HG02623 (cell line): ENCODE data around the gene VWC2L.

ENCODE experiments used
- ATAC-seq: cut with Tn5 transposase; IDR thresholded peaks from one replicate; pipeline ENCODE4 v1.9.1; 2021; ENCODE audit warnings: moderate library complexity; ENCODE audit not compliant: unreplicated experiment

The VWC2L gene

DNA sequence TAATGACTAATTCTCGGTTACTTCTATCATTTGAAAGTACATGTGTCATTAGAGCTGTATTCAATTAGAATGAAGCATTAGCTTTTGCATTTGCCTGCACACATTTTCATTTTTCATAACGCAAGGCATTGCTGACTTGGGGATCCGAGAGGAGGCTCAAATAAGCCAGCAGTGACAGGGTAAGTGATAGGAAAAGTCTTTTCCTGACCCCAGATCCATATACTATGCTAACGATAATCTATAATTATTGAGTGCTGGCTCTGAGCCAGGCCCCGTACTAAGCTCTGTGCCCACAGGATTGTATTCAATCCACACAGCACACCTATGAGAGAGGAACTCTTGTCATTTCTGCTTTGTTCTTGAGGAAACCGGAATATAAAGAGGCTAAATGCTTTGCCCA, 168.2 kb downstream of the VWC2L start:
- no peak for ATAC-seq

DNA sequence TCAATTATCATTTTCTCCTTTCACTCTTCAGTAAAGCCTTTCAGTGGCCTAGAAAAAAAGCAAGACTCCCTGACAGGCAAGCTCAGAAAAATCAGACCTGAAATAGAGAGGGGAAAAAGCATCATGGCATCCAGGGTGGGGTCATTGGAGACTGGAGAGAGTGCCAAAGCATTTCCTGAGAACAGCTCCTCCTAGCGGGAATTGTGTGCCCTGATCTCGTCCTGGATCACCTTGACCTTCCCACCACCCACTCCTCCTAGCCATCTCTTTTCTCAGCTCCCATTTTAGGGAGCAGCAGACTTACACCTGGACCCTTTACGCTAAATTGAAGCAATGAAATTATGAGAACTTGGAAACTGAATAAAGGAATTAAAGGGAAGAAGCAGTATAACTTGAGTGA, 176.6 kb downstream of the VWC2L start:
- no peak for ATAC-seq

DNA sequence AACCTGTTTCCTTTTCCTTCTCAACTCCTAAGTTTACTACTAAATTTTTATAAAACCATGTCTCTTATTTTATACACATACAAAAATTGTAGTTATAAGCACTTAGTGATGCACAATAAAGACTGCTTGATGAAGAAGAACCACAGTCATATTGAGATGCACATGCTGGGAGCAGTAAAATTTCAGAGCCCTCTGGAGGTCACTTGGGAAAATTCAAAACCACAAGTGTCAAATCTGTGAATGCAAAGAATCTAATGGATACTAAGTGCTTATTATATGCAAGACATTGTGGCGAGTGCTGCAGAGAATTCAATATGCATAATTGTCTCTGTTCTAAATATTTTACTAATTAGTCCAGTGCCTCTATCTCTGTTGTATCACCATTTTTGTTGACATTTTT, 180.5 kb downstream of the VWC2L start:
- ATAC-seq, result no peak

DNA sequence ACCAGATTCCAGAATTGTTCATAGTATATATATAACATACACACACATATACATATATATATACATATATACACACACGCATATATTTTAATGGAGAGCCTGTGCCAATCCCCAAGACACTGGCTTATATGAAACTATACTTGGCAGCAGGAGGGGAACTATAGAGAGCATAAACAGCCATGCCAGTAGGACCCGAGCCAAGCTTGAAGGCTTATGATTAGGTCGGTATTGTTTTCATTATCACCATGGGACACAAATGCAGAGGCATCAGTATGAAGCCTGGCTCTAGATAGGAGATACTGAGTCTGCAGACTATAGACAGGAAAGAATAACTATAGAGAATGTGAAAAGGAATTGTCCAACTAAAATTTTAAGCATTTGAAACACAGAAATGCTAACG, 181.2 kb downstream of the VWC2L start:
- ATAC-seq, result no peak

DNA sequence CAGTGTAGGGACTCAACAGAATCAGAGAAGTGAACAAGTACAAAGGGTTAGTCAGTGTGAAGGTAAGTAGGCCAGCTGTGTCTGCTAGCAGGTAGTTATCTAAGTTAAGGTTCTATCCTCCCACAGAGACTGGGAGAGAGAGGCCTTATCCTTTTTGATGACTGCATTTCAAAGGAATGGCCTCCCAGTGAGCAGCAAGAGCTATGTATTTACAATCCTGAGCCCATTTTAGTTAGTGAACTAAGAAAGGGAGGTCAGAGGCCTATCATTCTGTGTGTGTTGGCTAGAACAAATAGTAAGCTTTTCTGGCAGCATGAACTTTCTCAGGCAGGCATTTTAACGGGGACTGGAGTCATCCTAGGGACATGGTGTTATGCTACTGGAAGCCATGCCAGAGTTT, 182.9 kb downstream of the VWC2L start:
- no peak for ATAC-seq

DNA sequence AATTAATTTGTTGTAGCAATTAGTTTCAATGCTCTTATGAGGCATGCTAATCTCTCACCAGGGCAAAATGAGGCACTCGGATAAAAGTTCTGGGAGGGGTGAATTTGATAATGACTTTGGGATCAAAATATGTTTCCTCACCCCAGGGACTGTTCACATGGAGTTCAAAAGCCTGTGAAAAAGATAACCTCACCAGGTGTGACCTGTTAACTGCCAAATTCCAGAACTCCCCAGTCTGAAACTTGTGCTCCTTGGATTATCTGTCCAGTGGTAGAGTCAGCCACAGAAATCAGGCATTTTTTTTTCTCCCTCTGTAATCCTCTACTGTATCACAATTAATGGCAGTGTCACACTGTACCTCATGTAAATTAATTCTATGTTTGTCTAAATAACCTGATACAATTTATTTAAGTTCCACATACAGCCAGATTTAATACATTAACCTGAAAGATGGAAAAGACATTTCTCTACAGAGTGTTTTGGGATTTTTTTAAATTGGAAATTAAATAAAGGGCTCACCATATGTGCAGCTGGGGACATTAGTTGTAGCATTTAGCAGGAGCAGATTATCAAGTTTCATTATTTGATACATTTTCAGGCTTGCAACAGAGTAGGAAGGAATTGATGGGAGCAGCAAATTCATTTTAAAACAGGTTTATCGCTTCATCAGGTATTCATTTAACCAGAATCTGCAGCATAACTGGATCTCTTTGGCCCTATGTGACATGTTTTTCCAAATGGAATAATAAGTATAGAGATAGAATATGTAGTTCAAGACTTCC, 191.2 kb downstream of the VWC2L start:
- no peak for ATAC-seq

DNA sequence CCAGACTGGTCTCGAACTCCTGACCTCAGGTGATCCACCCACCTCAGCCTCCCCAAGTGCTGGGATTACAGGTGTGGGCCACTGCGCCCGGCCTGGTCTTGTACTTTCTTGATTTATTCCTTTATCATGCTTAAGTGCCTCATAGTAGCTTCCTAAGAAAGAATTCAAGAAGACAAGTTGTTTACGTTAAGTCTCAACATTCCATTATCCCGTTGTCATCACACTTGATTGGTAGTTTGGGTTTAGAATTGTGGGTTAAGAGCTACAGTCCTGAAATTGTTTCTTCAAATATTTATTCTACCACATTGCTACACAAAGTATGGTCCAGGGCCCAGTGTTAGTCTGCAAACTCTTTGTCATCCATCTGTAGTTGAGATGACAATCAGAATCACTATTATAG, 194.0 kb downstream of the VWC2L start:
- ATAC-seq, result no peak

DNA sequence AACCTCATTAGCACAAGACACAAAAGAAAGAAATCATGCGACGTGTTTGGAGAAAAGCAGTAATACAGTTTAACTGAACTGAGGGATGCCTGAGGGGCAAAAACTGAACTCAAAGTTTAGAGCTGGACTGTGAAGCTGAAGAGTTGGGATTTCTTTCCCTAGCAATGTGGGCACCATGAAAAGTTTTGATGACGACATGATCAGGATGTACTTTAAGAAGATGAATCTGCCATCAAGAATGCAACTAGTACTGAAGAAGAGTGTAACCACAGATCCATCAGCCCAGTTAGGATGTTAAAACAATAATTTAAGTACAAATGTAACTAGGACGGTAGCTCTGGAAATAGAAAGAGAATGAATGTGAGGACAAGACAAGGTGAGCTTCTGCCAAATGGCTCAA, 196.2 kb downstream of the VWC2L start:
- ATAC-seq, result no peak

DNA sequence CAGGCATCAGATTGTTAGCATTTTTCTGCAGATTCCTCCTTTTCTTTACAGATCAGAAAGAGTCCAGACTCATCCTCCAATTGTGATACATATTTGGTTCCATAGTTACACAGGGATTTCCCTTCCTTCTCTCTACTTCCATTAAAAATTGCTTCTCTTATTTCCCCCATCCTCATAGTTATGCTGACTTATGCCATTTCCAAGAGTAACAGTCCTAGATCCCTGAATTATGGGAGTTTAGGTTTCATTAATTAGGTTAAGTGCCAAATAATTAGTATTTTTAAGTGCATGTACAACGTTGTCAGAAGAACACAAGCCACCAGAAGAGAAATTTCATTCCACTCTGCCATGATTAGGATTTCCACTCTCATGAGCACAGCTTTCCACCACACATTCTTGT, 200.2 kb downstream of the VWC2L start:
- ATAC-seq, result no peak

DNA sequence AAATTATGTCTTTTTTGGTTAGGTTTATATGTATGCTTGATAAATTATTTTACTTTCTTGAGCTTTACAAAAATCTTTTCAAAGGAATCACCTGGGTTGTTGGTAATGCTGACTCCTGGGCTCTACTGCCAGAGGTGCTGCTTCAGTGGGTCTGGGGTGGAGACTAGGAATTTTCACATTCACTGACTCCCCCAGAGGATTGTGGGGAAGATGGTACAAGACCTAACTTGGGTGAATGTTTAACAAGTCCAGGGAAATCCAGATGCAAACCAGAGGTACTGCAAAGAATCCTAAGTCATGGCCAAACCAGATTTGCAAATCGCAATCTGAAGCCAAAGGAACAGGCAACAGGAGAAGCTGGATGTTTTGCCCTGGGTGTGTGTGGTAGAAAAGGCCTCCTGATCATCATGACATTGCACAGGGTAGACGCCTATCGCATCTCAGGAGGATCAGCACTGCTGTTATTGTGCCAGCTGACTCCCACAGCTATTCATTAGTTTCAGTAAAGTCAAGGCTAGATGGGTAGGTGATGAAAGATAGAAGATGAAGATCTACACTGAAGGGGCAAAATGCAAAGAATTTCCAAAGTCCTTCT, 213.4 kb downstream of the VWC2L start:
- no peak for ATAC-seq

DNA sequence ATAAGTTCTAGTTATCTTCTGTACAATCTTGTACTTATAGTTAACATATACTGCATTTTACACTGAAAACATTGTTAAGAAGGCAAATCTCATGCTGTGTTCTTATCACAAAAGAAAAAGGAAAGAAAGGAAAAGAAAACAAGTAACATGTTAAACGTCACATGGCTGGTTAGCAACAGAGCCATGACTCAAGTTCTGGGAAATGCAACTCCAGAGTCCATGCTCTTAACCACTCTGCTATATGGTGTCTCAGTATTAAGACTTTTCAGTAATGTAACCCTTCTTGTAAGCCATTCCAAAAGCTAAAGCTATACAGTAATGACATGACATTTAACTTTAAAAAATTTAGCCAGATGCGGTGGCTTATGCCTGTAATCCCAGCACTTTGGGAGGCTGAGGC, 217.2 kb downstream of the VWC2L start:
- no peak for ATAC-seq
